Measurements from ENCODE around the gene CKS1B. TPM values are rescaled to one million over a fixed set of nuclear protein-coding genes. Genes with fewer than 3 reads are reported as not detected.

The CKS1B gene
- polyA plus RNA-seq, 2 of the 4 experiments (the other 2 are of a cell fraction): 356 to 725 TPM

GRCh38 chr1:154990276-154990675 is 15.8 kb downstream of the CKS1B start:
- Histone ChIP-seq H3K4me2 (no peak overlapping the region), H3K9me3 (no peaks in the 10 kb centered on the region), H3K4me3 (no peak overlapping the region), H3K27ac (no peak overlapping the region), H3K4me1 (peaks cover 28% of the 10 kb centered on the region; the same call in 2 of the 3 replicates)
- DNase-seq (ENCODE audit: low read depth in 1 of 2, low spot score in 1 of 2) (no peak), ATAC-seq (no peak), FAIRE-seq (no peak)
- no peak for TF ChIP-seq FOSB (CRISPR knock-in tag; IDR thresholded peaks at IDR 0.05)
- no peak for TF ChIP-seq ZFP36 (IDR thresholded peaks at IDR 0.05; ENCODE audit: borderline replicate concordance, partially characterized antibody)
- no peak for TF ChIP-seq RARB (CRISPR knock-in tag; IDR thresholded peaks at IDR 0.05)
- no peak for TF ChIP-seq HES2 (IDR thresholded peaks at IDR 0.05)
- TF ChIP-seq USF2 (IDR thresholded peaks at IDR 0.05): no peak
- no peak for TF ChIP-seq MAX (IDR thresholded peaks at IDR 0.05)
- TF ChIP-seq FOSL2 (IDR thresholded peaks at IDR 0.05): no peak
- no peak for TF ChIP-seq FOSL2 (CRISPR knock-in tag; IDR thresholded peaks at IDR 0.05)
- TF ChIP-seq REST (IDR thresholded peaks at IDR 0.05): no peak
- no peak for TF ChIP-seq RAD21 (conservative IDR thresholded peaks at IDR 0.05 in 1 of 2, IDR thresholded peaks at IDR 0.05 in 1 of 2)
- WGBS (ENCODE audit: missing lambda C conversion rate): 96% methylated on average over 6 of the region's 8 CpGs
- ChIA-PET CTCF (no interaction called here), POLR2A (interaction anchor here (0.8 kb wide), 1 partner anchor 12 kb away, joined by 5 read pairs; the partner anchor contains the start of gene ZBTB7B)

- DNase-seq (ENCODE audit: low read depth in 1 of 2, low spot score in 1 of 2) (peak in 1 of 2 experiments; percentile 63), ATAC-seq (peak; percentile 70 to 75), FAIRE-seq (no peak)
- CTCF ChIA-PET: no interaction called here
- Histone ChIP-seq H3K4me3 (no peak overlapping the region), H3K27ac (peak overlapping the region; percentile 16 to 63; a peak in 4 of 6 replicates), H3K4me1 (peaks cover 29% of the 10 kb centered on the region), H3K4me2 (no peak overlapping the region), H3K9me3 (no peaks in the 10 kb centered on the region)
- WGBS (ENCODE audit: missing lambda C conversion rate): 85% methylated on average over 14 of the region's 14 CpGs
- POLR2A ChIA-PET: interaction anchor here (0.6 to 6.0 kb wide), 6 partner anchors 8 to 60 kb away, joined by 3 to 91 read pairs (median 6); partner anchors contain the start of genes CKS1B, FLAD1, PBXIP1 and SHC1
- no peak for TF ChIP-seq FOSB (CRISPR knock-in tag; IDR thresholded peaks at IDR 0.05)
- TF ChIP-seq RNF2 (IDR thresholded peaks at IDR 0.05; ENCODE audit: borderline replicate concordance, low read depth): no peak
- no peak for TF ChIP-seq TFCP2L1 (CRISPR knock-in tag; IDR thresholded peaks at IDR 0.05)
- TF ChIP-seq CTCF (IDR thresholded peaks at IDR 0.05): peak; percentile 29
- TF ChIP-seq SMC3 (IDR thresholded peaks at IDR 0.05): peak; percentile 41; the same call in 1 of the 3 replicates
- TF ChIP-seq ZNF302 (CRISPR knock-in tag; IDR thresholded peaks at IDR 0.05): no peak
- no peak for TF ChIP-seq MYC (IDR thresholded peaks at IDR 0.05; ENCODE audit: borderline replicate concordance, low read length)
- TF ChIP-seq JUN (IDR thresholded peaks at IDR 0.05): no peak; a peak in 1 of 5 replicates
- TF ChIP-seq GATA3 (IDR thresholded peaks at IDR 0.05; ENCODE audit: borderline replicate concordance): no peak
- TF ChIP-seq JUNB (IDR thresholded peaks at IDR 0.05): no peak
- no peak for TF ChIP-seq HMGXB4 (CRISPR knock-in tag; IDR thresholded peaks at IDR 0.05; ENCODE audit: borderline replicate concordance)
- TF ChIP-seq ZC3H11A (IDR thresholded peaks at IDR 0.05): no peak
- no peak for TF ChIP-seq NR3C1 (IDR thresholded peaks at IDR 0.05)
- TF ChIP-seq FOSL2 (IDR thresholded peaks at IDR 0.05): no peak
- TF ChIP-seq FOSL2 (CRISPR knock-in tag; IDR thresholded peaks at IDR 0.05): no peak
- TF ChIP-seq PBX3 (IDR thresholded peaks at IDR 0.05): no peak
- peak in 1 of 2 experiments; percentile 30; a peak in 2 of 5 replicates for TF ChIP-seq RAD21 (conservative IDR thresholded peaks at IDR 0.05 in 1 of 2, IDR thresholded peaks at IDR 0.05 in 1 of 2)
Measured at GRCh38 chr1:154992721-154993571, 18.5 kb downstream of the CKS1B start.
